Activated CD8-positive, alpha-beta memory T cell treated with anti-CD3 and anti-CD28 coated beads, Interleukin-2, amount 50 U/mL, for 4 hours (primary cell): ENCODE results near the gene TFB2M.

Experiments used
- DNase-seq: peaks from one replicate; pipeline ENCODE4 v3.0.0-alpha.2; 2020

The TFB2M gene

GRCh38 chr1:246549665-246550064 is 16.4 kb downstream of the TFB2M start:
- DNase-seq = no peak

- no peak for DNase-seq
These were observed 22.1 kb downstream of the TFB2M start for GRCh38 chr1:246544001-246544400.

- DNase-seq = no peak
These were observed 25.1 kb downstream of the TFB2M start for GRCh38 chr1:246540738-246541491.

- DNase-seq = no peak
These were observed 28.2 kb downstream of the TFB2M start for GRCh38 chr1:246537887-246538286.

GRCh38 chr1:246537441-246537840 is 28.6 kb downstream of the TFB2M start:
- no peak for DNase-seq

GRCh38 chr1:246534114-246534513 is 31.9 kb downstream of the TFB2M start:
- DNase-seq = no peak

- no peak for DNase-seq
These were observed 32.6 kb downstream of the TFB2M start for GRCh38 chr1:246533371-246533905.

- no peak for DNase-seq
These were observed 33.5 kb downstream of the TFB2M start for GRCh38 chr1:246532519-246532918.

- no peak for DNase-seq
These were observed 35.6 kb downstream of the TFB2M start for GRCh38 chr1:246530482-246530881.

- DNase-seq = no peak
These were observed 36.9 kb downstream of the TFB2M start for GRCh38 chr1:246528933-246529731.

GRCh38 chr1:246527402-246528088 is 38.5 kb downstream of the TFB2M start:
- no peak for DNase-seq

GRCh38 chr1:246526915-246527314 is 39.1 kb downstream of the TFB2M start:
- no peak for DNase-seq

GRCh38 chr1:246526380-246526779 is 39.7 kb downstream of the TFB2M start:
- no peak for DNase-seq

- no peak for DNase-seq
These were observed 46.5 kb downstream of the TFB2M start for GRCh38 chr1:246519514-246519913.

- no peak for DNase-seq
These were observed 47.4 kb downstream of the TFB2M start for GRCh38 chr1:246518456-246519205.

- no peak for DNase-seq
These were observed 48.7 kb downstream of the TFB2M start for GRCh38 chr1:246517391-246517790.

GRCh38 chr1:246516126-246516525 is 49.9 kb downstream of the TFB2M start:
- no peak for DNase-seq

- DNase-seq = no peak
These were observed 50.6 kb downstream of the TFB2M start for GRCh38 chr1:246515390-246516005.

- DNase-seq = no peak
These were observed 52.3 kb downstream of the TFB2M start for GRCh38 chr1:246513619-246514343.

- no peak for DNase-seq
These were observed 53.0 kb downstream of the TFB2M start for GRCh38 chr1:246513041-246513440.

GRCh38 chr1:246512635-246513034 is 53.4 kb downstream of the TFB2M start:
- DNase-seq = no peak
